Spleen (tissue), 7 donors: ENCODE measurements around the gene NEK3.
A peak's percentile ranks its signal among the peaks of the same experiment; 100 is the strongest.

ENCODE experiments used
- POLR2A ChIP-seq, 3 donors: fragments of 450-650 bp; IDR thresholded peaks; one replicate each; pipeline ENCODE4 v1.5.1; 2017; ENCODE audit warnings: antibody characterized with exemption in 3 of 3, mild to moderate bottlenecking in 1 of 3
- TF ChIP-seq, protein P1 (sequence below), 11 experiments: fragments of 200-600 bp in 7 of 11; fragments of 450-650 bp in 4 of 11; sonication (generic) in 4 of 11; IDR thresholded peaks in 8 of 11; conservative IDR thresholded peaks in 3 of 11; 1 replicate in 7 of 11; 2 replicates in 4 of 11; pipeline versions ENCODE4 v1.4.0 to v1.8.0; 2016 to 2021; ENCODE audit warnings: antibody characterized with exemption in 11 of 11, inconsistent platforms in 4 of 11, mild to moderate bottlenecking in 1 of 11
- donor health status: DM: no; HTN: no; CAD: no; lungs with moderate emphysema.
- donor health status: DM: no; HTN: no; CAD: no.
- donor health status: DM: no; HTN: no; CAD: no.

DNA sequence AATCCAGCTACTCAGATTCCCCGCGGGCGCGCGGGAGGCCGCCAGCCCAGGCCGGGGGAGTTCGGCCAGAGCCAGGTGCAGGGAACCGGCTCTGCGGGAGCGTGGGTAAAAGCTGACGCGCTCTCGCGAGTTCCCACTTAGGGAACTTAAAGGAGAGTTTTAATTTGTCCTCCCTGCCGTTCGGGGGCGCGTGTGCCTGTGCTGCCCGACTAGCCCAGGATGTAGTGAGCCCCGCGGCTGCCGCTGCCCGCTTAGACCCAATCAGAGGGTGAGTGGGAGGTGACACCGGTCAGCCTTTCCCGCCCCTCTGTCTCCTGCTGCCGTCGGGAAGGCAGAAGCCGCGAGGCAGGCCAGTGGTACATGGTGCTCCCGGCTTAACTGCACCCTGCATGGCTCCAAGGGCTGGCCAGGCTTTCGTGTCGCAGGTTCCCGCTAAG, 36.0 kb upstream of the NEK3 start:
- TF ChIP-seq, protein P1, sequence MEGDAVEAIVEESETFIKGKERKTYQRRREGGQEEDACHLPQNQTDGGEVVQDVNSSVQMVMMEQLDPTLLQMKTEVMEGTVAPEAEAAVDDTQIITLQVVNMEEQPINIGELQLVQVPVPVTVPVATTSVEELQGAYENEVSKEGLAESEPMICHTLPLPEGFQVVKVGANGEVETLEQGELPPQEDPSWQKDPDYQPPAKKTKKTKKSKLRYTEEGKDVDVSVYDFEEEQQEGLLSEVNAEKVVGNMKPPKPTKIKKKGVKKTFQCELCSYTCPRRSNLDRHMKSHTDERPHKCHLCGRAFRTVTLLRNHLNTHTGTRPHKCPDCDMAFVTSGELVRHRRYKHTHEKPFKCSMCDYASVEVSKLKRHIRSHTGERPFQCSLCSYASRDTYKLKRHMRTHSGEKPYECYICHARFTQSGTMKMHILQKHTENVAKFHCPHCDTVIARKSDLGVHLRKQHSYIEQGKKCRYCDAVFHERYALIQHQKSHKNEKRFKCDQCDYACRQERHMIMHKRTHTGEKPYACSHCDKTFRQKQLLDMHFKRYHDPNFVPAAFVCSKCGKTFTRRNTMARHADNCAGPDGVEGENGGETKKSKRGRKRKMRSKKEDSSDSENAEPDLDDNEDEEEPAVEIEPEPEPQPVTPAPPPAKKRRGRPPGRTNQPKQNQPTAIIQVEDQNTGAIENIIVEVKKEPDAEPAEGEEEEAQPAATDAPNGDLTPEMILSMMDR (IDR thresholded peaks at IDR 0.05 in 8 of 11, conservative IDR thresholded peaks at IDR 0.05 in 3 of 11): peak in 4 of 11 experiments; percentile 17 to 32 (median 24)
- peak in 1 of 3 donors; percentile 12 for TF ChIP-seq POLR2A (IDR thresholded peaks at IDR 0.05)
